HepG2 (cell line): ENCODE data around the gene VWA3A. TPM values are rescaled to one million over a fixed set of nuclear protein-coding genes. Genes with fewer than 3 reads are reported as not detected.

ENCODE experiments used
- AKNA ChIP-seq: sonication (generic); formaldehyde crosslinking; IDR thresholded peaks from 2 replicates; pipeline ENCODE4 v1.4.0; 2020; ENCODE audit warnings: missing genetic modification reagents, borderline replicate concordance
- ATF7 ChIP-seq, 2 experiments: fragments of 450-650 bp in 1 of 2; sonication (generic) in 1 of 2; formaldehyde crosslinking in 1 of 2; IDR thresholded peaks; 2 replicates each; pipeline versions ENCODE4 v1.4.0 to v1.6.1; 2016 to 2020; ENCODE audit warnings: antibody characterized with exemption in 1 of 2, mild to moderate bottlenecking in 1 of 2, missing genetic modification reagents in 1 of 2
- CHD4 ChIP-seq: fragments of 200-600 bp; sonication (generic); IDR thresholded peaks from 2 replicates; pipeline ENCODE4 v1.7.0; 2017; ENCODE audit warnings: mild to moderate bottlenecking, low read length, borderline replicate concordance
- CSRNP1 ChIP-seq: sonication (generic); formaldehyde crosslinking; IDR thresholded peaks from 2 replicates; pipeline ENCODE4 v1.8.1; 2023; ENCODE audit warnings: mild to moderate bottlenecking, missing genetic modification reagents
- EHMT2 ChIP-seq: fragments of 200-600 bp; sonication (generic); IDR thresholded peaks from 2 replicates; pipeline ENCODE4 v1.7.0; 2017; ENCODE audit warnings: antibody characterized with exemption, low read depth, low read length, borderline replicate concordance
- HMGA1 ChIP-seq: sonication (generic); formaldehyde crosslinking; conservative IDR thresholded peaks from 2 replicates; pipeline ENCODE4 v1.4.0; 2020; ENCODE audit warnings: missing genetic modification reagents
- HNF1B ChIP-seq: sonication (generic); formaldehyde crosslinking; IDR thresholded peaks from 2 replicates; pipeline ENCODE4 v1.5.1; 2020; ENCODE audit warnings: mild to moderate bottlenecking, moderate library complexity, missing genetic modification reagents
- KAT2B ChIP-seq: fragments of 150-350 bp; IDR thresholded peaks from 2 replicates; pipeline ENCODE4 v1.6.1; 2014; ENCODE audit warnings: low read depth, low read length, borderline replicate concordance
- PHB2 ChIP-seq: fragments of 450-650 bp; IDR thresholded peaks from 2 replicates; pipeline ENCODE4 v1.6.1; 2018; ENCODE audit not compliant: partially characterized antibody
- PLSCR1 ChIP-seq: sonication (generic); formaldehyde crosslinking; IDR thresholded peaks from 2 replicates; pipeline ENCODE4 v1.5.0; 2020; ENCODE audit warnings: missing genetic modification reagents, mild to moderate bottlenecking, borderline replicate concordance
- ZNF468 ChIP-seq: sonication (generic); formaldehyde crosslinking; IDR thresholded peaks from 2 replicates; pipeline ENCODE4 v1.8.0; 2022; ENCODE audit warnings: mild to moderate bottlenecking, moderate library complexity, missing genetic modification reagents
- ZNF556 ChIP-seq: sonication (generic); formaldehyde crosslinking; IDR thresholded peaks from 2 replicates; pipeline ENCODE4 v1.4.0; 2020; ENCODE audit warnings: mild to moderate bottlenecking, missing genetic modification reagents, borderline replicate concordance
- ZNF570 ChIP-seq: sonication (generic); formaldehyde crosslinking; IDR thresholded peaks from 2 replicates; pipeline ENCODE4 v1.4.0; 2020; ENCODE audit warnings: mild to moderate bottlenecking, missing genetic modification reagents, borderline replicate concordance
- ZNF780A ChIP-seq: sonication (generic); formaldehyde crosslinking; IDR thresholded peaks from 2 replicates; pipeline ENCODE4 v1.8.0; 2022; ENCODE audit warnings: mild to moderate bottlenecking, missing genetic modification reagents, moderate library complexity
- polyA plus RNA-seq, 8 experiments: library from polyadenylated mRNA; depleted of rRNA in 3 of 8; stranded (reverse) in 7 of 8; unstranded in 1 of 8; fragments of >200 nt; fragmentation: Illumina TruSeq in 4 of 8; extraction: Trizol in 4 of 8; gene quantifications; 2 replicates each; pipeline versions ENCODE4 v1.2.1 to v1.2.3, GENCODE V29; 2011 to 2016; ENCODE audit warnings: low read depth in 4 of 8, missing spikeins in 1 of 8, mixed read lengths in 1 of 8; ENCODE audit not compliant: insufficient read depth in 1 of 8
- total RNA-seq, 5 experiments: library from RNA; depleted of rRNA; stranded (reverse); fragments of >200 nt; fragmentation: Illumina TruSeq; extraction: Trizol; gene quantifications; 2 replicates each; pipeline ENCODE4 v1.2.3, GENCODE V29; 2016; ENCODE audit warnings: low read depth in 1 of 5

VWA3A gene
- total and polyA plus RNA-seq, 2 of the 13 experiments (the other 11 are each of a cell fraction or from before 2014, with no cell fraction given) = 0.03 to 0.07 TPM

GRCh38 chr16:22099256-22099975 is 7.1 kb downstream of the VWA3A start (continued):
- TF ChIP-seq AKNA (CRISPR knock-in tag) (no peak), CHD4 (0 out of 2 replicates have a peak, but pooled peaks have one; percentile 26), PHB2 (no peak), CSRNP1 (CRISPR knock-in tag) (no peak), HNF1B (peak; percentile 8; the same call in 1 of the 2 replicates), ATF7 (IDR thresholded peaks at IDR 0.05) (no peak), ATF7 (CRISPR knock-in tag; IDR thresholded peaks at IDR 0.05) (no peak), ZNF556 (CRISPR knock-in tag) (no peak), ZNF780A (no peak), PLSCR1 (CRISPR knock-in tag) (no peak), EHMT2 (no peak), HMGA1 (CRISPR knock-in tag) (no peak), ZNF468 (CRISPR knock-in tag) (no peak), KAT2B (no peak), ZNF570 (CRISPR knock-in tag) (no peak)
